ENCODE data around the gene TLL2.
A peak's percentile ranks its signal among the peaks of the same experiment; 100 is the strongest.

Gene TLL2

GRCh38 chr10:96371356-96371755 lies 142.4 kb downstream of the TLL2 start:
- Histone ChIP-seq H3K36me3 (ENCODE audit: control insufficient read depth, insufficient read depth, low read length) (no peaks in the 10 kb centered on the region), H3K4me3 (replicated peaks; ENCODE audit: low read depth, low read length) (no peak overlapping the region), H3K27me3 (replicated peaks; ENCODE audit: control insufficient read depth, insufficient read depth, low read length) (no peaks in the 10 kb centered on the region; the same call in 1 of the 2 replicates)
- no peak for DNase-seq (ENCODE audit: extremely low read depth, insufficient read length)
- TF ChIP-seq CTCF (IDR thresholded peaks at IDR 0.05; ENCODE audit: insufficient read depth, low read length, poor library complexity, severe bottlenecking), result no peak

- peak; percentile 81 for TF ChIP-seq CTCF (IDR thresholded peaks at IDR 0.05; ENCODE audit: insufficient read depth, low read length, poor library complexity, severe bottlenecking)
- H3K36me3 ChIP-seq (ENCODE audit: control insufficient read depth, insufficient read depth, low read length), result no peaks in the 10 kb centered on the region
- no peak for DNase-seq (ENCODE audit: extremely low read depth, insufficient read length)
- H3K4me3 ChIP-seq (replicated peaks; ENCODE audit: low read depth, low read length), result no peak overlapping the region
- H3K27me3 ChIP-seq (replicated peaks; ENCODE audit: control insufficient read depth, insufficient read depth, low read length), result no peaks in the 10 kb centered on the region; the same call in 1 of the 2 replicates
These were observed 143.1 kb downstream of the TLL2 start for GRCh38 chr10:96370584-96371157.

GRCh38 chr10:96369890-96370583 lies 143.7 kb downstream of the TLL2 start:
- Histone ChIP-seq H3K4me3 (replicated peaks; ENCODE audit: low read depth, low read length) (no peak overlapping the region), H3K27me3 (replicated peaks; ENCODE audit: control insufficient read depth, insufficient read depth, low read length) (no peaks in the 10 kb centered on the region; the same call in 1 of the 2 replicates), H3K36me3 (ENCODE audit: control insufficient read depth, insufficient read depth, low read length) (no peaks in the 10 kb centered on the region)
- no peak for DNase-seq (ENCODE audit: extremely low read depth, insufficient read length)
- TF ChIP-seq CTCF (IDR thresholded peaks at IDR 0.05; ENCODE audit: insufficient read depth, low read length, poor library complexity, severe bottlenecking), result no peak

- Histone ChIP-seq H3K36me3 (ENCODE audit: control insufficient read depth, insufficient read depth, low read length) (no peaks in the 10 kb centered on the region), H3K27me3 (replicated peaks; ENCODE audit: control insufficient read depth, insufficient read depth, low read length) (no peaks in the 10 kb centered on the region), H3K4me3 (replicated peaks; ENCODE audit: low read depth, low read length) (no peak overlapping the region)
- DNase-seq (ENCODE audit: extremely low read depth, insufficient read length), result no peak
- no peak for TF ChIP-seq CTCF (IDR thresholded peaks at IDR 0.05; ENCODE audit: insufficient read depth, low read length, poor library complexity, severe bottlenecking)
These were observed 144.8 kb downstream of the TLL2 start for GRCh38 chr10:96368971-96369370.

- no peaks in the 10 kb centered on the region for H3K27me3 ChIP-seq (replicated peaks; ENCODE audit: control insufficient read depth, insufficient read depth, low read length)
- no peak overlapping the region for H3K4me3 ChIP-seq (replicated peaks; ENCODE audit: low read depth, low read length)
- H3K36me3 ChIP-seq (ENCODE audit: control insufficient read depth, insufficient read depth, low read length), result no peaks in the 10 kb centered on the region
- no peak for DNase-seq (ENCODE audit: extremely low read depth, insufficient read length)
- no peak for TF ChIP-seq CTCF (IDR thresholded peaks at IDR 0.05; ENCODE audit: insufficient read depth, low read length, poor library complexity, severe bottlenecking)
These were observed 146.3 kb downstream of the TLL2 start for GRCh38 chr10:96367470-96367869.

All from GM06990 (cell line).